Sciatic nerve (tissue), 2 donors: ENCODE results near the gene GPR142. TPM values are rescaled to one million over a fixed set of nuclear protein-coding genes. Genes with fewer than 3 reads are reported as not detected.

Source experiments
- ATAC-seq: fragments of 200-7000 bp; cut with Tn5 transposase; one replicate; pipeline ENCODE4 v1.9.1; 2020; ENCODE audit warnings: mild to moderate bottlenecking, moderate library complexity
- DNase-seq: peaks from one replicate; pipeline ENCODE4 v3.0.0-alpha.2; 2020; ENCODE audit warnings: low spot score
- intact Hi-C: fragments of 100-400 bp; cut with DNase I; formaldehyde crosslinking; loops from one replicate; pipeline ENCODE4 v1.14.2; 2022
- total RNA-seq: library from RNA; stranded (reverse); fragmentation: NEBNext Ultra II Directional; extraction: Animal tissue kit (Norgen Biotek cat#: 25700); gene quantifications from one replicate; pipeline ENCODE4 v1.2.1, GENCODE V29; 2021
- donor health status: DM: no; HTN: no; CAD: no.
- donor health status: DM: no; HTN: no; CAD: no.

The GPR142 gene
- total RNA-seq, 1 donor from 2014 or later = 1.1 TPM

- intact Hi-C loops = no loop called here
- ATAC-seq (no peak), DNase-seq (no peak)
Measured at GRCh38 chr17:74410001-74410443, 42.7 kb downstream of the GPR142 start.

- DNase-seq (no peak), ATAC-seq (no peak)
- intact Hi-C loops = no loop called here
Measured at GRCh38 chr17:74412581-74412980, 45.3 kb downstream of the GPR142 start.

GRCh38 chr17:74413491-74413890, 46.2 kb downstream of the GPR142 start:
- DNase-seq (no peak), ATAC-seq (no peak)
- intact Hi-C loops = no loop called here

- intact Hi-C loops = no loop called here
- DNase-seq (no peak), ATAC-seq (no peak)
Measured at GRCh38 chr17:74414510-74414909, 47.2 kb downstream of the GPR142 start.

- no peak for DNase-seq
- ATAC-seq = no peak
- intact Hi-C loops = no loop called here
Measured at GRCh38 chr17:74415608-74416396, 48.5 kb downstream of the GPR142 start.

GRCh38 chr17:74417178-74418045, 50.1 kb downstream of the GPR142 start:
- DNase-seq = no peak
- no peak for ATAC-seq
- intact Hi-C loops = no loop called here

- ATAC-seq = no peak
- intact Hi-C loops = no loop called here
- DNase-seq = no peak
Measured at GRCh38 chr17:74419928-74420411, 52.7 kb downstream of the GPR142 start.

Other genes starting within 250 kb of the GPR142 start
- 796 TPM for gene RPL38, start 163.8 kb upstream of the GPR142 start, total RNA-seq
- gene TTYH2, start 153.9 kb upstream of the GPR142 start, total RNA-seq = 46.7 TPM
- not detected for gene DNAI2, start 93.3 kb upstream of the GPR142 start, total RNA-seq
- gene KIF19, start 41.3 kb upstream of the GPR142 start, total RNA-seq = 55.2 TPM
- gene BTBD17, start 5.6 kb upstream of the GPR142 start, total RNA-seq = not detected
- gene GPRC5C, start 64.6 kb downstream of the GPR142 start, total RNA-seq = 62.9 TPM
- gene CD300A, start 99.1 kb downstream of the GPR142 start, total RNA-seq = 13.0 TPM
- gene CD300LB, start 164.0 kb downstream of the GPR142 start, total RNA-seq = 1.2 TPM
- 1.7 TPM for gene CD300C, start 178.6 kb downstream of the GPR142 start, total RNA-seq
- gene CD300H, start 200.0 kb downstream of the GPR142 start, total RNA-seq = not detected
- gene CD300LD, start 224.8 kb downstream of the GPR142 start, total RNA-seq = not detected